NT2/D1 (cell line): ENCODE data around the gene CLEC3B.
"Not testable (repeated sequence)": the region's sequence is repeated elsewhere in the genome, so short reads cannot be mapped to it uniquely, and the experiment has no call there.

Experiments used
- DNase-seq: peaks from one replicate; pipeline ENCODE4 v3.0.0-alpha.2; 2011; ENCODE audit warnings: low read depth, low spot score
- H3K27me3 ChIP-seq: 2 replicates; pipeline ENCODE4 v1.6.0; 2011; ENCODE audit warnings: mild to moderate bottlenecking; ENCODE audit not compliant: insufficient read length, insufficient read depth
- H3K36me3 ChIP-seq: 2 replicates; pipeline ENCODE4 v1.6.1; 2011; ENCODE audit warnings: mild to moderate bottlenecking, low read length, mixed read lengths; ENCODE audit not compliant: insufficient read depth, insufficient read length
- H3K4me1 ChIP-seq: 2 replicates; pipeline ENCODE4 v1.5.1; 2011; ENCODE audit not compliant: insufficient read depth, insufficient read length
- H3K4me3 ChIP-seq: 2 replicates; pipeline ENCODE4 v1.5.1; 2011; ENCODE audit warnings: low read depth; ENCODE audit not compliant: insufficient read length
- H3K9ac ChIP-seq: 2 replicates; pipeline ENCODE4 v1.6.0; 2011; ENCODE audit warnings: low read depth; ENCODE audit not compliant: insufficient read length
- H3K9me3 ChIP-seq: 2 replicates; pipeline ENCODE4 v1.5.1; 2011; ENCODE audit warnings: mild to moderate bottlenecking, low read length; ENCODE audit not compliant: insufficient read depth
- SUZ12 ChIP-seq: IDR thresholded peaks from 2 replicates; pipeline ENCODE4 v1.6.1; 2011; ENCODE audit not compliant: insufficient read length, insufficient read depth; ENCODE audit errors: extremely low read depth
- YY1 ChIP-seq: IDR thresholded peaks from 2 replicates; pipeline ENCODE4 v1.6.1; 2011; ENCODE audit not compliant: insufficient read length, insufficient read depth
- ZNF274 ChIP-seq: IDR thresholded peaks from 2 replicates; pipeline ENCODE4 v1.6.1; 2011; ENCODE audit warnings: mild to moderate bottlenecking, low read depth, low read length

Gene CLEC3B

GRCh38 chr3:45026038-45026437 lies at the start of gene CLEC3B:
TSS of gene CLEC3B (plus strand) at chr3:45026303. CDS start at chr3:45026363, 60 bp downstream.
- Histone ChIP-seq H3K4me1 (peaks cover 6% of the 10 kb centered on the region), H3K9ac (no peak within 1 kb of the TSS), H3K27me3 (no peaks in the 10 kb centered on the region), H3K36me3 (no peaks in the 10 kb centered on the region), H3K9me3 (no peaks in the 10 kb centered on the region), H3K4me3 (no peak within 1 kb of the TSS)
- TF ChIP-seq SUZ12 (no peak), ZNF274 (no peak), YY1 (no peak)
- DNase-seq: no peak

GRCh38 chr3:44981220-44981619 lies 44.9 kb upstream of the CLEC3B start:
- H3K9ac ChIP-seq: no peak overlapping the region
- no peak for DNase-seq
- no peak for TF ChIP-seq YY1
- no peak for TF ChIP-seq ZNF274
- no peak for TF ChIP-seq SUZ12
- H3K36me3 ChIP-seq: peaks cover 79% of the 10 kb centered on the region
- H3K4me3 ChIP-seq: no peak overlapping the region
- H3K4me1 ChIP-seq: peaks cover 4% of the 10 kb centered on the region
- H3K27me3 ChIP-seq: no peaks in the 10 kb centered on the region
- peaks cover 32% of the 10 kb centered on the region for H3K9me3 ChIP-seq

GRCh38 chr3:44981751-44982150 lies 44.4 kb upstream of the CLEC3B start:
- Histone ChIP-seq H3K27me3 (no peaks in the 10 kb centered on the region), H3K36me3 (peaks cover 82% of the 10 kb centered on the region), H3K9me3 (peaks cover 37% of the 10 kb centered on the region), H3K4me1 (peaks cover 4% of the 10 kb centered on the region), H3K4me3 (no peak overlapping the region), H3K9ac (no peak overlapping the region)
- TF ChIP-seq SUZ12 (no peak), YY1 (no peak), ZNF274 (no peak)
- DNase-seq: no peak

GRCh38 chr3:44982817-44983216 lies 43.3 kb upstream of the CLEC3B start:
- H3K36me3 ChIP-seq: peaks cover 77% of the 10 kb centered on the region
- H3K4me1 ChIP-seq: no peaks in the 10 kb centered on the region
- TF ChIP-seq SUZ12 (no peak), ZNF274 (no peak), YY1 (no peak)
- H3K27me3 ChIP-seq: no peaks in the 10 kb centered on the region
- peaks cover 48% of the 10 kb centered on the region for H3K9me3 ChIP-seq
- H3K4me3 ChIP-seq: no peak overlapping the region
- DNase-seq: no peak
- no peak overlapping the region for H3K9ac ChIP-seq

GRCh38 chr3:44983484-44983941 lies 42.6 kb upstream of the CLEC3B start:
- H3K9ac ChIP-seq: no peak overlapping the region
- no peak for DNase-seq
- TF ChIP-seq SUZ12 (no peak), YY1 (no peak), ZNF274 (no peak)
- peaks cover 70% of the 10 kb centered on the region for H3K36me3 ChIP-seq
- no peaks in the 10 kb centered on the region for H3K4me1 ChIP-seq
- peaks cover 53% of the 10 kb centered on the region for H3K9me3 ChIP-seq
- H3K4me3 ChIP-seq: no peak overlapping the region
- H3K27me3 ChIP-seq: no peaks in the 10 kb centered on the region

GRCh38 chr3:44984335-44984734 lies 41.8 kb upstream of the CLEC3B start:
- DNase-seq: no peak
- no peaks in the 10 kb centered on the region for H3K4me1 ChIP-seq
- H3K9ac ChIP-seq: no peak overlapping the region
- no peaks in the 10 kb centered on the region for H3K27me3 ChIP-seq
- no peak overlapping the region for H3K4me3 ChIP-seq
- peaks cover 68% of the 10 kb centered on the region for H3K36me3 ChIP-seq
- TF ChIP-seq SUZ12: no peak
- peaks cover 53% of the 10 kb centered on the region for H3K9me3 ChIP-seq

- H3K9ac ChIP-seq, DNase-seq, H3K27me3 ChIP-seq, H3K4me1 ChIP-seq, H3K4me3 ChIP-seq: not testable (repeated sequence)
- H3K9me3 ChIP-seq: peaks cover 53% of the 10 kb centered on the region
- H3K36me3 ChIP-seq: peaks cover 78% of the 10 kb centered on the region
Measured at GRCh38 chr3:44986330-44986729, 39.8 kb upstream of the CLEC3B start.

GRCh38 chr3:44987332-44987731 lies 38.8 kb upstream of the CLEC3B start:
- TF ChIP-seq ZNF274 (no peak), SUZ12 (no peak)
- Histone ChIP-seq H3K27me3 (no peaks in the 10 kb centered on the region), H3K9ac (no peak overlapping the region), H3K4me1 (no peaks in the 10 kb centered on the region), H3K36me3 (peaks cover 78% of the 10 kb centered on the region), H3K4me3 (no peak overlapping the region), H3K9me3 (peaks cover 53% of the 10 kb centered on the region)
- no peak for DNase-seq
